HG02798 (cell line): ENCODE data around the gene MMP13.
"Not testable (repeated sequence)": the region's sequence is repeated elsewhere in the genome, so short reads cannot be mapped to it uniquely, and the experiment has no call there.

ENCODE experiments used
- ATAC-seq: cut with Tn5 transposase; IDR thresholded peaks from one replicate; pipeline ENCODE4 v1.9.1; 2021; ENCODE audit warnings: mild to moderate bottlenecking; ENCODE audit not compliant: unreplicated experiment, poor library complexity

Gene MMP13

GRCh38 chr11:102911758-102912481, 43.6 kb downstream of the MMP13 start:
- no peak for ATAC-seq

GRCh38 chr11:102905848-102906247, 49.7 kb downstream of the MMP13 start:
- ATAC-seq: not testable (repeated sequence)

GRCh38 chr11:102903895-102904294, 51.6 kb downstream of the MMP13 start:
- not testable (repeated sequence) for ATAC-seq

GRCh38 chr11:102900346-102900745, 55.2 kb downstream of the MMP13 start:
- no peak for ATAC-seq
